GM19099 (cell line): ENCODE results near the gene LRRC7.

Experiments
- POLR2A ChIP-seq: IDR thresholded peaks from 3 replicates; pipeline ENCODE4 v1.6.1; 2011; ENCODE audit warnings: low read depth; ENCODE audit not compliant: insufficient read length; ENCODE audit errors: extremely low read depth

LRRC7 gene

GRCh38 chr1:69706473-69706872, 138.8 kb downstream of the LRRC7 start:
- no peak for TF ChIP-seq POLR2A

DNA sequence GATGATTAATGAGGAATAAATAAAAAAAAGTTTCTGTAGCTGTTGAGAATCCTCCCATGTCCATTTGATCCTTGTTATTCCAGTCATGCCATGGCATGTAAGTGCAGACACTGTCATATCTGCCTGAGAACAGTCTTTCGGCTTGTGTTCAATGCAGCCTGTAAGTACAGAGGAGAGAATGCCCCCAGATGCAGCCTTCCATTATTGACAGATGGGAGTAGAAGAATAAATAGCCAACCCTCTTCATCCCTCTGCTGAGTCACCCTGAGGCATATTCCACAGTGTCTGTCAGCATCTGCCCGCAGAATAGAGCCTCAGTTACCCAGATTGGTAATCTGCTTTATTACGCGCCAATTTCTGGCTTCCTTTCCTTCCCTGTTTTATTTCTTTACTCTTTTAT, 139.4 kb downstream of the LRRC7 start:
- no peak for TF ChIP-seq POLR2A

- TF ChIP-seq POLR2A = no peak
Measured at GRCh38 chr1:69710484-69711189, 142.9 kb downstream of the LRRC7 start.

- TF ChIP-seq POLR2A = no peak
Measured at GRCh38 chr1:69711190-69711930, 143.6 kb downstream of the LRRC7 start.

- no peak for TF ChIP-seq POLR2A
Measured at GRCh38 chr1:69728206-69728605, 160.5 kb downstream of the LRRC7 start.

DNA sequence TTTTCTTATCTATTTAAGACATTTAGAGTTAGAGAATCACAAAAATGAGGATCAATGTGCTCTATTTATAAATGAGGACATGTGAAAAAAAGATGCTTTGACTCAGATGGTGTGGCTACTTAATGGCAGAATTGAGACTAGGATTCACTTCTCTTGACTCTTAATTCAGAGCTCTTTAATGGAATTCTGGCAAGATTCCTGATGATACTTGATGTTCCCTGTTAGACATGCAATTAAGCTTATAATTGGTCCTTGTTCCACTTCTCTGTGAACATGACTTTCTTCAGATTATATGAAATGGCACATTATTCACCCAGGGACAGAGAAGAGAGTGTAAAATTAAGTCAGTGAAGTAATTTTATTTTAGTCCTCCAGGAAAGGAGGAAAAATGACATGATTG, 165.3 kb downstream of the LRRC7 start:
- no peak for TF ChIP-seq POLR2A

GRCh38 chr1:69737527-69738185, 169.9 kb downstream of the LRRC7 start:
- no peak for TF ChIP-seq POLR2A

- no peak for TF ChIP-seq POLR2A
Measured at GRCh38 chr1:69738458-69739250, 170.9 kb downstream of the LRRC7 start.

DNA sequence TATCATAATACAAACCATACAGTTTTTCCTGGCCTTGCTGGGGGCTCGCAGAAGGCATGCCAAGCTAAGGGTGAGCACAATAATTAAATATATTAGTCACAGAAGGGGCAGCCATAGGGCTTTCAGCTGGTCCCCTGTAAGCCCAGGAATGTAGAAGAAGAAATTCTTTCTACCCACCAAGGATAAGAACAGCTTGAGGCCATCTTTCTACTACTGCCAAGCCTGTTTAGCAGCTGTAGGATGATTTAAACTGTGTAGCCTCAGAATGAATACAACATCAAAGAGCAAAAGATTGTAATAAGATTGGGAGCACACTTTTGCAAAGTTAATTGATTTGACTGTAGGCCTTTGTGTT, 171.5 kb downstream of the LRRC7 start:
- no peak for TF ChIP-seq POLR2A

DNA sequence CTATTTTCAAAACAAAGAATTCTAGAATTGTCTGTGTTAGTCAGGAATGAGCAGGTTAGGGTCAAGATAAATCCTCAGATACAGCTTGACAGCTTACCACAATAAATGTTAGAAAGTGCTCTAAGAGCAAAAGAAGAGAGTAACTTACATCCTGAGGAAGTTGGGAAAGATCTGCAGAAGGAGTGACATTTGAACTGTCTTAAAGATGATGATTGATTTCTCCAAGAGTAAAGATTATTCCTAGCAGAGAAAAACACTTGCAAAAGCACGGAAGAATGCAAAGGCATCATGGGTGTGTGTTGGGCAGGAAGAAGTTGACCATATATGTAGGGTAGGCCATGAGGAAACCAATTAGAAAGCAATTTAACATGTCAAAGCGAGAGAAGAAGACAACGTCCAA, 175.4 kb downstream of the LRRC7 start:
- TF ChIP-seq POLR2A = no peak

DNA sequence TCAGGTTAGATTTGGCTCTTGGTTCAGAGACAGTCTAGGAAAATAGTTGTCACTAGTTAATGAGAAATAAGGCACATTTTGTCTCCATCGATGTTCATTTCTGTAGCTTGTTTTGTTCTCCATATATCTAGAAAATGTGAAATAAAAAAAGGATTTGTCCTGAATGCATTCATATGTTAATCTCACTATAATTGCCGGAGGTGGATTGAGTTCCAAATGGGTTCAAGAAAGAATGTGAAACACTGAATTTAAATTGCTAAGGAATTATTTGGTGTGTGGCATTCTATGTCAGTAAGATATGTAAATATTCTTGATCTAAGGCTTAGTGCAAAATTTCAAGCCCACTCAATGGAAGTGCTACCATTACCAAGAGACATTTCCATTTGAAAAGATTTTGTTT, 176.7 kb downstream of the LRRC7 start:
- no peak for TF ChIP-seq POLR2A

GRCh38 chr1:69747207-69747606, 179.5 kb downstream of the LRRC7 start:
- no peak for TF ChIP-seq POLR2A

DNA sequence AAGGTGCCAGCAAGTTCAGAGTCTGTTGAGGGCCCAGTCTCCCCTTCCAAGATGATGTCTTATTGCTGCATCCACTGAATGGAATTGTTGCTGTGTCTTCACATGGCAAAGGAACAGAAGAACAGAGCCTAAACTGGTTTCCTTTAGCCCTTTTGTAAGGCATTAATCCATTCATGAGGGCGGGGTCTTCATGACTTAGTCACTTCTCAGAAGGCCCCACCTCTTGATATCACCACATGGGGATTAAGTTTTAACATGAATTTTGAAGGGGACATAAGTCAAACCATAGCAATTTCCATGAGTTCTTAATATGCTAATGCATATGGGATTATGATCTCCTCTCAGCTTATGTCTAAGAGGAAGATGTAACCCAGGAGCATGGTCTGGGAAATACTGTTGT, 182.9 kb downstream of the LRRC7 start:
- TF ChIP-seq POLR2A = no peak

DNA sequence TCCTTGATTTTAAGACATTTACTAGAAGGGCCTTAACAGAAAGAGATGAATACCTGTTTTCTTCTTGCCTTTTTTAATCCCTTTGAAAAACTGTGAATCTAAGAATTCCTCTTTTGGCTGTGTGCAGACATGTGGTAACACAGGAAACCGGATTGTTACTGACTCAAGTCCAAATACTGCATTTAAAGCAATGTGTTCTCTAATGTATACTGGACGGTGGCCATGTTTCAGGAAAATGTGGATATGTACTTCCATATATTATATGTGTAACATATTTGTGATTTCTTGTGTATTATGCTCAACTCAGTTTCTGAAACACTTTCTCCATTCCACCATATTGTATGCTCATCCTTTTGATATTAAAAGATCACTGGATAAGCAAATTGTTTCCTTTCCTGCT, 185.1 kb downstream of the LRRC7 start:
- no peak for TF ChIP-seq POLR2A

- TF ChIP-seq POLR2A = no peak
Measured at GRCh38 chr1:69754521-69754920, 186.8 kb downstream of the LRRC7 start.
